Measurements from ENCODE around the gene AP3B1. TPM values are rescaled to one million over a fixed set of nuclear protein-coding genes. Genes with fewer than 3 reads are reported as not detected.

Gene AP3B1
- total and polyA plus RNA-seq, 2 donors (not counting 1 experiment from before 2014, with no cell fraction given): 26.8 to 58.9 TPM

DNA sequence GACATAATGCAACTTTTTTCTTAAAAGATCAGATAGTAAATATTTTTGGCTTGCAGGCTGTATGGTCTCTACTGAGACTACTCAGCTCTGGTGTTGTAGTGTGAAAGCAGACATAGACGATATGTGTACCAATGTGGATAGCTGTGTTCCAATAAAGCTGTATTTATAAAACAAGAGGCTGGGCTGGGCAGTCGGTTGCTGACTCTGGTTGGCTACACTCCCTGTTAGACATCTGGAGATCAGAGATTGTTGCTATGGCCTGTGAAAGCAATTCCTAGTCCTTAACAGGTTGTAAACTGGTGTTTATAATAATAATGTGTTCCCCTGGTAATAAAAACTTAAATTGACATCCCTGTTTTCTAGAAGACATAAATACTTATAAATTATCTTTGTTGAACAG, 41.5 kb upstream of the AP3B1 start:
- H3K4me1 ChIP-seq (ENCODE audit: control insufficient read depth in 2 of 2, insufficient read depth in 2 of 2, low read length in 2 of 2): no peaks in the 10 kb centered on the region
- WGBS (ENCODE audit: insufficient coverage): 100% methylated on average over 2 of the region's 2 CpGs
- H4K20me1 ChIP-seq (ENCODE audit: control insufficient read depth, insufficient read depth, low read length, poor library complexity, severe bottlenecking): no peaks in the 10 kb centered on the region
- H3K36me3 ChIP-seq (replicated peaks in 1 of 2; ENCODE audit: control extremely low read depth in 1 of 2, control insufficient read depth in 1 of 2, extremely low read depth in 1 of 2, insufficient read depth in 2 of 2, low read length in 1 of 2): no peaks in the 10 kb centered on the region
- peaks cover 0 to 12% (median 6%) of the 10 kb centered on the region in 3 donors for H3K9me3 ChIP-seq (ENCODE audit: control extremely low read depth in 1 of 3, control insufficient read depth in 2 of 3, insufficient read depth in 1 of 3, low read length in 2 of 3)
- ATAC-seq (ENCODE audit: low read depth) (no peak), DNase-seq (no peak)
- no peak overlapping the region for H3K4me3 Mint-ChIP-seq
- H3K9me3 Mint-ChIP-seq (ENCODE audit: insufficient read depth): peaks cover 10% of the 10 kb centered on the region
- no peak overlapping the region for H3K27ac Mint-ChIP-seq
- TF ChIP-seq, protein P1, sequence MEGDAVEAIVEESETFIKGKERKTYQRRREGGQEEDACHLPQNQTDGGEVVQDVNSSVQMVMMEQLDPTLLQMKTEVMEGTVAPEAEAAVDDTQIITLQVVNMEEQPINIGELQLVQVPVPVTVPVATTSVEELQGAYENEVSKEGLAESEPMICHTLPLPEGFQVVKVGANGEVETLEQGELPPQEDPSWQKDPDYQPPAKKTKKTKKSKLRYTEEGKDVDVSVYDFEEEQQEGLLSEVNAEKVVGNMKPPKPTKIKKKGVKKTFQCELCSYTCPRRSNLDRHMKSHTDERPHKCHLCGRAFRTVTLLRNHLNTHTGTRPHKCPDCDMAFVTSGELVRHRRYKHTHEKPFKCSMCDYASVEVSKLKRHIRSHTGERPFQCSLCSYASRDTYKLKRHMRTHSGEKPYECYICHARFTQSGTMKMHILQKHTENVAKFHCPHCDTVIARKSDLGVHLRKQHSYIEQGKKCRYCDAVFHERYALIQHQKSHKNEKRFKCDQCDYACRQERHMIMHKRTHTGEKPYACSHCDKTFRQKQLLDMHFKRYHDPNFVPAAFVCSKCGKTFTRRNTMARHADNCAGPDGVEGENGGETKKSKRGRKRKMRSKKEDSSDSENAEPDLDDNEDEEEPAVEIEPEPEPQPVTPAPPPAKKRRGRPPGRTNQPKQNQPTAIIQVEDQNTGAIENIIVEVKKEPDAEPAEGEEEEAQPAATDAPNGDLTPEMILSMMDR (IDR thresholded peaks at IDR 0.05): no peak
- TF ChIP-seq EZH2 (IDR thresholded peaks at IDR 0.05; ENCODE audit: borderline replicate concordance, insufficient read depth, low read depth, low read length, poor library complexity, severe bottlenecking): no peak
- H3K27me3 Mint-ChIP-seq: peaks cover 12% of the 10 kb centered on the region
- H2AFZ ChIP-seq (ENCODE audit: insufficient read depth, low read depth, low read length, poor library complexity, severe bottlenecking): no peak overlapping the region
- no peaks in the 10 kb centered on the region for H3K4me1 Mint-ChIP-seq
- no peak overlapping the region for H3K4me2 ChIP-seq (replicated peaks; ENCODE audit: low read depth, low read length, poor library complexity, severe bottlenecking)
- ChIA-PET CTCF (no interaction called here), POLR2A (no interaction called here)
- H3K27me3 ChIP-seq (replicated peaks in 1 of 4; ENCODE audit: control extremely low read depth in 1 of 4, control insufficient read depth in 3 of 4, insufficient read depth in 4 of 4, low read length in 3 of 4): no peaks in the 10 kb centered on the region
- no peak overlapping the region for H3K27ac ChIP-seq (ENCODE audit: low read length in 2 of 2)
- no peak overlapping the region for H3K4me3 ChIP-seq (ENCODE audit: control extremely low read depth in 1 of 5, extremely low read depth in 1 of 5, insufficient read depth in 1 of 5, low read depth in 2 of 5, low read length in 4 of 5)
- intact Hi-C loops (cut with micrococcal nuclease): no loop called here
- H3K79me2 ChIP-seq (ENCODE audit: control insufficient read depth, insufficient read depth, low read length): no peaks in the 10 kb centered on the region
- no peak overlapping the region for H3K9ac ChIP-seq (ENCODE audit: low read length)

DNA sequence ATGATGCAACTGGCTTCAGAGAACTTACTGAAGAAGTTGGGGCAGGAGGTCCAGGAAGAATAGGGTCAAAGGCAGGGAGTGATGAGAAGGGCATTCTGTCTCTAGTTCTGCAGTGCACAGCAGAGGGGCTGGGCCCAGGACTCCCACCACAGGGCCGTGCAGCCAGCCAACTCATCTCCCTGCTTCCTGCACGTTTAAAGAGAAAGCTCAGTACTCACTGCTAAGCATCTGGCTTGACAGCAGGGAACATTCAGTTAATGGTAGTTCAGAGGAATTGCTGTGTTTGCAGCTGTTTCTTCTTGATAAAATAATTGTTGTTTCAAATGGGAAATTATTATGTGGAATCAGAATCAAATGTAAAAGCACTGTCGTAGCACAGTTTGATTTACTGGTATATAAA, 40.3 kb upstream of the AP3B1 start:
- Histone ChIP-seq H2AFZ (ENCODE audit: insufficient read depth, low read depth, low read length, poor library complexity, severe bottlenecking) (no peak overlapping the region), H3K9me3 (ENCODE audit: control extremely low read depth in 1 of 3, control insufficient read depth in 2 of 3, insufficient read depth in 1 of 3, low read length in 2 of 3) (peaks cover 0 to 12% (median 6%) of the 10 kb centered on the region in 3 donors), H3K27me3 (replicated peaks in 1 of 4; ENCODE audit: control extremely low read depth in 1 of 4, control insufficient read depth in 3 of 4, insufficient read depth in 4 of 4, low read length in 3 of 4) (no peaks in the 10 kb centered on the region), H3K36me3 (replicated peaks in 1 of 2; ENCODE audit: control extremely low read depth in 1 of 2, control insufficient read depth in 1 of 2, extremely low read depth in 1 of 2, insufficient read depth in 2 of 2, low read length in 1 of 2) (no peaks in the 10 kb centered on the region), H3K4me3 (ENCODE audit: control extremely low read depth in 1 of 5, extremely low read depth in 1 of 5, insufficient read depth in 1 of 5, low read depth in 2 of 5, low read length in 4 of 5) (no peak overlapping the region), H3K79me2 (ENCODE audit: control insufficient read depth, insufficient read depth, low read length) (no peaks in the 10 kb centered on the region), H3K9ac (ENCODE audit: low read length) (no peak overlapping the region), H3K4me2 (replicated peaks; ENCODE audit: low read depth, low read length, poor library complexity, severe bottlenecking) (no peak overlapping the region), H3K4me1 (ENCODE audit: control insufficient read depth in 2 of 2, insufficient read depth in 2 of 2, low read length in 2 of 2) (no peaks in the 10 kb centered on the region), H3K27ac (ENCODE audit: low read length in 2 of 2) (no peak overlapping the region), H4K20me1 (ENCODE audit: control insufficient read depth, insufficient read depth, low read length, poor library complexity, severe bottlenecking) (no peaks in the 10 kb centered on the region)
- TF ChIP-seq EZH2 (IDR thresholded peaks at IDR 0.05; ENCODE audit: borderline replicate concordance, insufficient read depth, low read depth, low read length, poor library complexity, severe bottlenecking): no peak
- TF ChIP-seq, protein P1 (IDR thresholded peaks at IDR 0.05): no peak
- no peak overlapping the region for H3K4me3 Mint-ChIP-seq
- ATAC-seq (ENCODE audit: low read depth) (no peak), DNase-seq (no peak)
- H3K27me3 Mint-ChIP-seq: peaks cover 14% of the 10 kb centered on the region
- WGBS (ENCODE audit: insufficient coverage): 79% methylated on average over 2 of the region's 3 CpGs
- no peaks in the 10 kb centered on the region for H3K4me1 Mint-ChIP-seq
- intact Hi-C loops (cut with micrococcal nuclease): no loop called here
- ChIA-PET CTCF (no interaction called here), POLR2A (no interaction called here)
- H3K27ac Mint-ChIP-seq: no peak overlapping the region
- H3K9me3 Mint-ChIP-seq (ENCODE audit: insufficient read depth): peaks cover 10% of the 10 kb centered on the region
